HepG2 (cell line): ENCODE measurements around the gene HAUS1. TPM values are rescaled to one million over a fixed set of nuclear protein-coding genes. Genes with fewer than 3 reads are reported as not detected.

Source experiments
- ATAC-seq: fragments of 200-7000 bp; cut with Tn5 transposase; 3 replicates; pipeline ENCODE4 v1.9.1; 2020; ENCODE audit warnings: mild to moderate bottlenecking, moderate library complexity
- BruUV-seq: library from RNA; stranded (reverse); fragments of 400-500 nt; replicated peaks from 2 replicates; lab custom pipeline; 2021; lab: Mats Ljungman, UMichigan
- CTCF ChIA-PET: fragments of 300-600 bp; formaldehyde crosslinking; extraction: SDS; loops from one replicate; lab custom pipeline; 2021; ENCODE audit warnings: low total read pairs, inconsistent platforms, low intra/inter-chr PET ratio; lab: Yijun Ruan, JAX
- POLR2A ChIA-PET: fragments of 350-600 bp; sonication (Branson Sonifier 250); formaldehyde crosslinking; loops from one replicate; lab custom pipeline; 2020; ENCODE audit warnings: antibody characterized with exemption, inconsistent platforms; lab: Yijun Ruan, JAX
- DNase-seq: peaks from one replicate; pipeline ENCODE4 v3.0.0-alpha.2; 2015; ENCODE audit warnings: low spot score
- FAIRE-seq: peaks from 3 replicates; lab custom pipeline; 2011; peaks lifted over from hg19 to GRCh38; lab: Jason Lieb, UNC
- H2AFZ ChIP-seq: one replicate; pipeline ENCODE4 v1.6.1; 2011; ENCODE audit warnings: low read length, inconsistent platforms
- H3K27ac ChIP-seq: fragments of 300-600 bp; 3 replicates; pipeline ENCODE4 v1.8.0; 2011; ENCODE audit warnings: mixed run types, mild to moderate bottlenecking, mixed read lengths, low read length, inconsistent platforms; ENCODE audit not compliant: insufficient read depth; ENCODE audit errors: extremely low read length
- H3K27me3 ChIP-seq, 2 experiments: fragments of 200-600 bp in 1 of 2; 2 replicates in 1 of 2; 3 replicates in 1 of 2; pipeline versions ENCODE4 v1.6.0 to v1.8.0; 2011; ENCODE audit warnings: low read length in 2 of 2, mild to moderate bottlenecking in 2 of 2, moderate library complexity in 2 of 2, inconsistent platforms in 1 of 2; ENCODE audit not compliant: insufficient read depth in 2 of 2, control insufficient read depth in 1 of 2
- H3K36me3 ChIP-seq, 2 experiments: fragments of 200-600 bp in 1 of 2; replicated peaks in 1 of 2; 2 replicates in 1 of 2; 3 replicates in 1 of 2; pipeline versions ENCODE4 v1.5.1 to v1.8.0; 2011; ENCODE audit warnings: low read length in 2 of 2, inconsistent platforms in 1 of 2; ENCODE audit not compliant: insufficient read depth in 2 of 2, control insufficient read depth in 1 of 2
- H3K4me1 ChIP-seq: 2 replicates; pipeline ENCODE4 v1.5.1; 2012; ENCODE audit warnings: low read length, inconsistent platforms; ENCODE audit not compliant: insufficient read depth
- H3K4me2 ChIP-seq: 2 replicates; pipeline ENCODE4 v1.6.0; 2011; ENCODE audit warnings: low read depth, low read length, inconsistent platforms
- H3K4me3 ChIP-seq, 3 experiments: fragments of 200-600 bp in 1 of 3; sonication (generic), shearing (Covaris generic) in 1 of 3; replicated peaks in 1 of 3; 2 replicates each; pipeline ENCODE4 v1.5.1; 2011 to 2016; ENCODE audit warnings: low read length in 3 of 3, inconsistent platforms in 2 of 3, low read depth in 2 of 3, mild to moderate bottlenecking in 2 of 3, control low read depth in 1 of 3, mixed read lengths in 1 of 3; ENCODE audit not compliant: insufficient read depth in 1 of 3
- H3K79me2 ChIP-seq: one replicate; pipeline ENCODE4 v1.6.1; 2011; ENCODE audit warnings: low read length, inconsistent platforms; ENCODE audit not compliant: insufficient read depth
- H3K9ac ChIP-seq: 2 replicates; pipeline ENCODE4 v1.6.0; 2011; ENCODE audit warnings: mild to moderate bottlenecking, low read depth, low read length, inconsistent platforms; ENCODE audit not compliant: insufficient read depth
- H3K9me3 ChIP-seq: 2 replicates; pipeline ENCODE4 v1.5.1; 2012; ENCODE audit warnings: mild to moderate bottlenecking, low read length
- H4K20me1 ChIP-seq: 2 replicates; pipeline ENCODE4 v1.6.0; 2011; ENCODE audit warnings: inconsistent platforms, mild to moderate bottlenecking, low read length, moderate library complexity; ENCODE audit not compliant: insufficient read depth
- BHLHE40 ChIP-seq: IDR thresholded peaks from 2 replicates; pipeline ENCODE4 v1.6.1; 2011; ENCODE audit warnings: low read length, improper control_type of control experiment
- HNF4A ChIP-seq: sonication (generic); formaldehyde crosslinking; IDR thresholded peaks from 2 replicates; pipeline ENCODE4 v1.4.0; 2020; ENCODE audit warnings: missing genetic modification reagents
- KLF16 ChIP-seq, 2 experiments: sonication (generic) in 1 of 2; formaldehyde crosslinking in 1 of 2; IDR thresholded peaks; 2 replicates each; pipeline versions ENCODE4 v1.6.1 to v1.8.0; 2016 to 2023; ENCODE audit warnings: missing genetic modification reagents in 2 of 2, missing compliant biosample characterization in 1 of 2
- NR0B2 ChIP-seq: sonication (generic); formaldehyde crosslinking; IDR thresholded peaks from 2 replicates; pipeline ENCODE4 v1.4.0; 2020; ENCODE audit warnings: mild to moderate bottlenecking, missing genetic modification reagents
- NRL ChIP-seq: sonication (generic); formaldehyde crosslinking; IDR thresholded peaks from 2 replicates; pipeline ENCODE4 v1.5.0; 2020; ENCODE audit warnings: missing genetic modification reagents, mild to moderate bottlenecking, moderate library complexity, borderline replicate concordance
- REPIN1 ChIP-seq: sonication (generic); formaldehyde crosslinking; IDR thresholded peaks from 2 replicates; pipeline ENCODE4 v1.8.0; 2022; ENCODE audit warnings: missing genetic modification reagents, low read depth, mild to moderate bottlenecking, borderline replicate concordance
- SRSF9 ChIP-seq: fragments of 200-400 bp; formaldehyde crosslinking; IDR thresholded peaks from 2 replicates; pipeline ENCODE4 v1.6.1; 2018; ENCODE audit warnings: borderline replicate concordance, mild to moderate bottlenecking, low read depth, low read length; ENCODE audit not compliant: insufficient read depth, poor library complexity, severe bottlenecking
- STAT5B ChIP-seq: sonication (generic); formaldehyde crosslinking; IDR thresholded peaks from 2 replicates; pipeline ENCODE4 v1.4.0; 2020; ENCODE audit warnings: missing genetic modification reagents
- ZNF782 ChIP-seq: sonication (generic); formaldehyde crosslinking; IDR thresholded peaks from 2 replicates; pipeline ENCODE4 v1.4.0; 2020; ENCODE audit warnings: missing genetic modification reagents, mild to moderate bottlenecking, borderline replicate concordance
- WGBS: methylation state at CpG from one replicate; pipeline ENCODE4 v1.1.6; 2017; ENCODE audit warnings: low lambda C conversion rate; 5-methylcytosine and 5-hydroxymethylcytosine counted together
- in situ Hi-C: cut with HindIII; loops from 2 replicates; pipeline ENCODE4 v1.10.0; 2017; ENCODE audit warnings: low pct_unique_long_range_greater_than_20kb; ENCODE audit not compliant: extremely low pct_ligation_motif_present
- intact Hi-C: fragments of 100-400 bp; cut with micrococcal nuclease; formaldehyde crosslinking; loops from one replicate; pipeline ENCODE4 v1.10.0; 2022; ENCODE audit not compliant: unreplicated experiment
- polyA plus RNA-seq, 8 experiments: library from polyadenylated mRNA; depleted of rRNA in 3 of 8; stranded (reverse) in 7 of 8; unstranded in 1 of 8; fragments of >200 nt; fragmentation: Illumina TruSeq in 4 of 8; extraction: Trizol in 4 of 8; gene quantifications; 2 replicates each; pipeline versions ENCODE4 v1.2.1 to v1.2.3, GENCODE V29; 2011 to 2016; ENCODE audit warnings: low read depth in 4 of 8, missing spikeins in 1 of 8, mixed read lengths in 1 of 8; ENCODE audit not compliant: insufficient read depth in 1 of 8
- total RNA-seq, 5 experiments: library from RNA; depleted of rRNA; stranded (reverse); fragments of >200 nt; fragmentation: Illumina TruSeq; extraction: Trizol; gene quantifications; 2 replicates each; pipeline ENCODE4 v1.2.3, GENCODE V29; 2016; ENCODE audit warnings: low read depth in 1 of 5

The HAUS1 gene
- total and polyA plus RNA-seq, 2 of the 13 experiments (the other 11 are each of a cell fraction or from before 2014, with no cell fraction given) = 20.6 to 59.2 TPM

- DNase-seq = no peak
- no TSS peak for BruUV-seq
- intact Hi-C loops = no loop called here
- Histone ChIP-seq H3K4me3 (no peak overlapping the region), H3K27me3 (peaks cover 0 to 1% of the 10 kb centered on the region in 2 experiments; a peak in 2 of 5 replicates), H2AFZ (no peak overlapping the region), H3K36me3 (no peaks in the 10 kb centered on the region), H3K9me3 (no peaks in the 10 kb centered on the region), H4K20me1 (no peaks in the 10 kb centered on the region), H3K4me1 (peaks cover 18% of the 10 kb centered on the region), H3K9ac (no peak overlapping the region), H3K79me2 (no peaks in the 10 kb centered on the region), H3K4me2 (no peak overlapping the region), H3K27ac (no peak overlapping the region)
- ChIA-PET CTCF (no interaction called here), POLR2A (no interaction called here)
- no peak for ATAC-seq
- in situ Hi-C loops = no loop called here
- no peak for FAIRE-seq
- WGBS = 59% methylated on average over 3 of the region's 3 CpGs
- TF ChIP-seq ZNF782 (CRISPR knock-in tag) (no peak), REPIN1 (CRISPR knock-in tag) (no peak), STAT5B (CRISPR knock-in tag) (no peak), HNF4A (no peak), SRSF9 (no peak), KLF16 (CRISPR knock-in tag; IDR thresholded peaks at IDR 0.05) (no peak), NRL (CRISPR knock-in tag) (no peak), BHLHE40 (no peak), NR0B2 (no peak)
These were observed 52.7 kb downstream of the HAUS1 start for GRCh38 chr18:46156843-46157242.
